ENCODE results near the gene METAP1. TPM values are rescaled to one million over a fixed set of nuclear protein-coding genes. Genes with fewer than 3 reads are reported as not detected.
A peak's percentile ranks its signal among the peaks of the same experiment; 100 is the strongest.
"Not testable (repeated sequence)": the region's sequence is repeated elsewhere in the genome, so short reads cannot be mapped to it uniquely, and the experiment has no call there.

Gene METAP1
- total RNA-seq, 1 donor from 2014 or later: 17.3 TPM

DNA sequence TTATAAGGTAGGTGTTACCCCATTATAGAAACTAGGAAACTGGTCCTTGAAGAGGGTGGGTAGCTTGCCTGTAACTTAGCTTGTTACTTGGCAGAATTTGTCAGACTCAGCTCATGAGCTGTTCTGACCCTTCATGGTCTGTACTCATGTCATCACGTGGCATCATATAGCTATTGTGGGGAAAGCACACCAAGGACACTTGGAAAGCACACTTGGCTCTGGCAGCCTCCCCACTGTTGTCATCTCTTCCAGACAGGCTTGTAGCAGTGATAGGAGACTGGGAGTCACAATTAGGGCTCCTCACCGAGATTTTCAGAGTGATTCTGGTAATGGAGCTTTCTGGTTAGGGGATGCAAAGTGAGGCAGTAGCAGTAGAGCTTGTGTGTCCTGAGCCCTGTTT, 62.7 kb downstream of the METAP1 start:
- DNase-seq (ENCODE audit: low read depth in 2 of 2): no peak

GRCh38 chr4:99059550-99059949, 64.0 kb downstream of the METAP1 start:
- no peak for DNase-seq (ENCODE audit: low read depth in 2 of 2)

DNA sequence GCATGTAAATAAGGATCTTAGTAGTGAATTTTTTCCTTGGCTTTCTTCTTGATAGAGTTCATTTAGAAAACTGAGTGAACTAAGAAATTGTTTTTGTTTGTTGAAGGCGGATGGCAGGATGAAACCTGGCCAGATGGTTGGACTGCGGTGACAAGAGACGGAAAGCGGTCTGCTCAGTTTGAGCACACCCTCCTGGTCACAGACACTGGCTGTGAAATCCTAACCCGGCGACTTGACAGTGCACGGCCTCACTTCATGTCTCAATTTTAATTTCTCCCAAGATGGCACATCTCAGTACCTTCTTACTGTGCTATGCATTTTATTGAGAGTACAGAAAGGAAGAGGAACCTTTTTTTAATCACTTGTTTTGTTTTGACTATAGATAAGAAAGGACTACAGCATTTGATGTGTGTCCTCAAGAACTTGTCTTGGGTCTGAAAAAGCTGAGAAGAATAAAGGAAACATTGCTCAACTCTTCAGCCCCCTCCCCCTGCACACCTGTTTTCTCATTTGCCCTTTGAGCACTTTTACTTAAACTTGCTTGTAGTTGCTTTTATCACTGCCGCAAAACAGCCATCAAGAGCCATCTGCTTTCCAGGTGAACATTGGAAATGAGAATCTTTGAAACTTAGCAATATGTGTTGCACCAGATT, 65.7 kb downstream of the METAP1 start:
- DNase-seq (ENCODE audit: low read depth in 2 of 2): no peak

GRCh38 chr4:99062120-99062519, 66.6 kb downstream of the METAP1 start:
- DNase-seq (ENCODE audit: low read depth in 2 of 2): no peak

GRCh38 chr4:99065521-99065920, 70.0 kb downstream of the METAP1 start:
- not testable (repeated sequence) for DNase-seq (ENCODE audit: low read depth in 2 of 2)

GRCh38 chr4:99067617-99068016, 72.1 kb downstream of the METAP1 start:
- DNase-seq (ENCODE audit: low read depth in 2 of 2): peak in 1 of 2 donors; percentile 24

DNA sequence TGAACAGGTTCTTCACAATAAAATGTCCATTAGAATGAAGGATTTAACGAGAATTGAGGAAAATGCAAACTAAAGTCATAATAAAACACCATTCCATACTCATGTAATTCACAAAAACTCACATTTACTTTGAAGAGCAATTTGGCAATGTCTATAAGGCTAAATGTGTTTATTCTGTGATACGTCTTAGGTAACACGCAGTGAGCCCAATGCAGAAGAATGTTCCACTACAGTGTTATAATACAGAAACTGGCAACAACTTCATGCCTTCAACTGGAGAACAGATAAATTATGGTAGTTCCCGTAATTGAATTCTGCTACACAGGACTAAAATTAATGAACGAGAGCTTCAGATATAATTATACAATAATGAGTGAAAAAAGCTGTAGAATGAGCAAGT, 75.6 kb downstream of the METAP1 start:
- no peak for DNase-seq (ENCODE audit: low read depth in 2 of 2)

- DNase-seq (ENCODE audit: low read depth in 2 of 2): no peak
Measured at GRCh38 chr4:99074816-99075215, 79.3 kb downstream of the METAP1 start.

- no peak for DNase-seq (ENCODE audit: low read depth in 2 of 2)
Measured at GRCh38 chr4:99076292-99076976, 80.9 kb downstream of the METAP1 start.

GRCh38 chr4:99077177-99077576, 81.7 kb downstream of the METAP1 start:
- DNase-seq (ENCODE audit: low read depth in 2 of 2): no peak

GRCh38 chr4:99078336-99078735, 82.8 kb downstream of the METAP1 start:
- DNase-seq (ENCODE audit: low read depth in 2 of 2): no peak

GRCh38 chr4:99078931-99079624, 83.6 kb downstream of the METAP1 start:
- no peak for DNase-seq (ENCODE audit: low read depth in 2 of 2)

DNA sequence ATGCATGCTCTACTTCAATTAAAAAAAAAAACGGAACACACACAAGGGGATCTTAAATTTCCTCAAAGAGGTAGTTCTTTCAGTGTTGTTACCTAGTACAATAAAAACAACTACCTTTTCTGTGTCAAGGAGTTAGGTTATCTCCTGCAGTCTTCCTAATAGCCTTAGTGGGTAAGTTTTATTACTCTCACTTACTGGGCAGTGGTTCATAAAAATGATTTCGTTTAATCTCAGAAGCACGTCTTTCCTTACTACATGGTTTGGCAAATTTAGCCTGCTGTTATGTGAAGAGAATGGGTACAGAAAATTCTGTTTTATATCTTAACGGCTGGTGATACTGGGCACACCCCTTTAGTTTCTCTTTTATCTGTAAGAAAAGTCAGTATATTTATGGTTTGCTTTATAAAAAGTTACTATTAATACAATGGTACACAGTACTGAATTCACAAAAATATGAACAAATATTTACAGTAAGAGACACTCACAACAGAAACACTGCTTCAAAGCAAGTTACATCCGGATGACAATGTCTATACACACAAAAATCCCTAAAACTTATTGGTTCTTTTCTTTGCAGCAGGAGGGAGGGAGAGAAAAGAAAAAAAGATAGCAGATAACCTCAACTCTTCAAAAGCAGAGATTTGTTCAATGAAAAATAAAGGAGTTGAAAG, 84.2 kb downstream of the METAP1 start:
- DNase-seq (ENCODE audit: low read depth in 2 of 2): no peak

DNA sequence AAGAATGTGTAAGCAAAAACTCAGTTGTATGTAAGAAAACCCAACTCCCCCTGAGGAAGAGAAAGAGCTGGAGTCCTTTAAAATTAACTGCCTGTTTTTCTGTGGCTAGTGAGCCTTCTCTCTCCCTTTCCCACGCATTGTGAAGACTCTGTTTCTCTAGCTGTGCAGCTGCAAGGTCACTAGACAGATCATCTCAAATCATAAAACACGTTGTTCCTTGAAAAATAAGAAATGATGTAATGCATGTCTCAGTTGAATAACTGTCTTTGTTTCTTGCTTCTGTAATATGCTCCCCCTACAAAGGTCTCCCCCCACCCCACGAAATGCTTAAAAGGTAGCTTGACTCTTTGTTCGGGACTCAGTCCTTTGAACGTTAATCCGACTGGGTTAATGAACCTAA, 85.3 kb downstream of the METAP1 start:
- not testable (repeated sequence) for DNase-seq (ENCODE audit: low read depth in 2 of 2)

DNA sequence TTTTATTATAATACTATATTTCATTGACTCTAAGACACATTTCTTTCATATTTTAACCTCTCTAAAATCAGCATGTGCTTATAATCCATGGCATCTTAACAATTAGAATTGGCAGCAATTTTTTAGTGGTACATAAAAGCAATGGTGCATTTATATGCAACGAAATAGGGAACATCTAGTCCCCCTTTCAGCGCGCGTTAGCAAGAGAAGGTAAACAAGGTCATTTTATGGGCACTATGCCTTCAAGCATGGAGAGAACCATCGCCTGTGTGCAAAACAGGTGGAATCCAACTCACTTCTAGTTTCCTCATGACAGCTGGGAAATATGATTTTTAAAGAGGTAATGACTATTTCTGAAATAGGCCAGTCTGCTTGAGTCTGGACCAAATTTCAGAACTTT, 86.7 kb downstream of the METAP1 start:
- DNase-seq (ENCODE audit: low read depth in 2 of 2): no peak

DNA sequence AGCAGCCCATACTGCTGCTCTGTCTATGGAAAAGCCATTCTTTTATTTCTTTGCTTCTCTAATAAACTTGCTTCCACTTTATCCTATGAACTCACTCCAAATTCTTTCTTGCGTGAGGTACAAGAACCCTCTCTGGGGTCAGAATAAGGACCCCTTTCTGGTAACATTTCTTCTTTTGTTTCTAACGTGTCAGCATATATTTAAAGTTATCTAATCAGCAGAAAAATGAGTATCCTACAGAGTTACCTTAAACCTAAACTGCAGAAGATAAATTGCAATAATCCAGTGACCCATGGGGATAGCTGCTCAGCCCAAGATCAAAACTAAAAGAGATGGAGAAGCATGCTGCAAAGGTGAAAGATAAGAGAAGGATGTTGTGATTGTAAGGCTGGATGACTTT, 89.1 kb downstream of the METAP1 start:
- DNase-seq (ENCODE audit: low read depth in 2 of 2): no peak

- peak; percentile 29 to 73 for DNase-seq (ENCODE audit: low read depth in 2 of 2)
Measured at GRCh38 chr4:99088023-99088449, 92.5 kb downstream of the METAP1 start.

DNA sequence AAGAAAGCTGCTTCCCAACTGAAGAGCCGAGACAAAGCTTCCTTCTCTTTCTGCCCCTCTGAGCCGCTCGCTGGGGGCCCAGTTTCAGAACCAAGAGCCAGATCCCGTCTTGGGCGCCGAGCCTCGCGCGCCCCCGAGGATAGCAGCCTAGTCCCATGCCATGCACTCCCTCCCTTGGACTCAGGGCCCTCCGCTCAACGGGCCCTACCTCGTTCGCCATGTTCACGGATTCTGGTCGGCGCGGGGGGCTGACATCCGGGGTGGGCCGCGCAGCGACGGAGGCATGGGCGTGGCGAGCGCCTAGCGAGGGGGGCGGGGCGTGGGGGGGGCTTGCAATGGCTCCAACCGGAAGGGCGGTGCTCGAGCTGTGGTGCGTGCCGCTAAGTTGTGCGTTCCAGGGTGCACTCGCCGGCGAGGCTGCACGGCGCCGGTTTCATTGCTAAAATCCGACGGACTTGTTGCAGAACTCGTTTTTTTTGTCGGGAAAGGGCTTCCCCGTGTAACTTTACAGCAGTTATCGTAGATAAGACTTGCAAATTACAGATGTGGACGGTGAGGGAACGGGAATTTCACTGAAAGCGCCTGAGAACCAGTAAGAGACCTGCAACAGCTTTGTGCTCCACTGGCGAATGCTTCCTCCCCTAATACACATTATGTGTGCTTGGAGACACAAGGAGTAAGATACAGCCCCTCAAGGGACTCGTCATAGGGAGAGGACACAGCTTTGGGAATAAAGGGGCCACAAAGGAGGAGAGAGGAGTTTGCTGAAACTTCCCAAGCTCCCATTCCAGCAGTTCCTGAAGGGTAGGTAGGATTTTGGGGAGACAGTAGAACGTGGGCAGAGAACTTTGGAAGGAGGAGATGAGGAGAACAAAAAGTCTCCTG, 93.2 kb downstream of the METAP1 start, which contains the start of gene ADH5:
ADH5 (minus strand) TSS at position 308 of the 885 bp plus-strand sequence; CDS start at position 220, 88 bp downstream.
- DNase-seq (ENCODE audit: low read depth in 2 of 2): peak; percentile 71 to 79

GRCh38 chr4:99090481-99091215, 95.1 kb downstream of the METAP1 start:
- no peak for DNase-seq (ENCODE audit: low read depth in 2 of 2)

DNA sequence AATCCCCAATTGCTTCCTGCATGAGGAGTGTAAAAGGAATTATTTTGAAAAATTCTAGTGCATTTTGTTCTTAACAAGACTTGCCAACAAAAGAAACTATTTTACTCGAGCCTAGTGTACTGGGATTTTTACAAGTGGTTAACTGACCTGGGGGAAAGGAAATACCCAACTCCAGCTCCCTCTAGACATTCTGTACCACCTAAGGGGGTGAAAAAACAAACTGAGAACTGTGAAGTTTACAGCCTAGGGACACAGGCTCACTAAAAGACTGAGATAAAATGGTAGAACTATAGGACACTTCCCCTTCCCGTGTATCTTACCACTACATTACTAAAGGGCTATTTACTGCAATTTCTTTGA, 95.7 kb downstream of the METAP1 start:
- DNase-seq (ENCODE audit: low read depth in 2 of 2): no peak

All from lung microvascular endothelial cell (primary cell).